HG02981 (cell line): ENCODE results near the gene GPR132.
"Not testable (repeated sequence)": the region's sequence is repeated elsewhere in the genome, so short reads cannot be mapped to it uniquely, and the experiment has no call there.

Experiments used
- ATAC-seq: cut with Tn5 transposase; IDR thresholded peaks from one replicate; pipeline ENCODE4 v1.9.1; 2021; ENCODE audit warnings: mild to moderate bottlenecking, moderate library complexity; ENCODE audit not compliant: unreplicated experiment

Gene GPR132

DNA sequence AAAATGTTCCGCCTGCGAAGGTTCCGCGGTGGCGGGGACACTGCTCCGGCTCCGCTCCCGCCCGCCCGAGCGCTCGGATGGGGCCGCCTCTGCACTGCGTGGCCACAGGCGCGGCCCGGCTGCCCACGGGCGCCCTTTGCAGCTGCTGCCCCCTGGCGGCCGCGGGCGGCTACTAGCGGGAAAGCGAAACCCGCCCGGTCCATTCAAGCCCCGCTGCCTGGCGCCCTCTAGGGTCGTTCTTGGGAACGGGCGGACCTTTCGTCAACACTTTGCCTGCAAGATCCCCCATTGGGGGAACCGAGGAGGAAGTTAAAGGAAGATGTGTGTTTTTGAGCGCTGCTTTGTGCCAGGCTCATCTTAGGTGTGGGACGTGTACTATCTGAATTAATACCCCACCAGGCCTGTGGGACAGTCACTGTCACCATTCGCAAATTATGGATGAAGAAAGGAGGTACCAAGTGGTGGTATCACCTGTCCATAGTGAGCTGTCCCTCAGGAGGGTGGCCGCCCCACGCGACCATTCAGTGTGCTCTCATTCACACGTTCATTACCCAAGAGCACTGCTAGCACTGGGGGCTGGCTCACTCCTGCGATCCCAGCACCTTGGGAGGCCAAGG is 19.4 kb downstream of the GPR132 start:
- peak; percentile 55 for ATAC-seq

DNA sequence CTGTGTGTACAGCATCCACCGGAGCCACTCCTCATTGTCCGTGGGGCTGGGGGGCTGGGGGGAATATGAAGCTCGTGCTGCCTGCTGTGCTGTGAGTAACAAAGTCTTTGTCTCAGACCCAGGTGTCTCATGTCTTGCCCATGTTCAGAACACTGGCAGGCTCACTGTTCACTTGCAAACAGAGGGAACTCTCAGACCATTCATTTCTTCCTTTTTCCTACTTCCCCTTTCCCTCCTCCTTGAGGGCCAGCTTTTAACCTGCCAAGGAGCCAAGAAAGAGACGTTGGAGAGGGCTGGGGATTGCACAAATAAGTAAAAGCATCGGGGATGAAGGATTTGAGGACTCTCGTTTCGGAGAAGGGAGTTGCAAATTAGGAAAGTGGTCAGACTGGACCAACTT is 21.6 kb downstream of the GPR132 start:
- ATAC-seq: no peak

DNA sequence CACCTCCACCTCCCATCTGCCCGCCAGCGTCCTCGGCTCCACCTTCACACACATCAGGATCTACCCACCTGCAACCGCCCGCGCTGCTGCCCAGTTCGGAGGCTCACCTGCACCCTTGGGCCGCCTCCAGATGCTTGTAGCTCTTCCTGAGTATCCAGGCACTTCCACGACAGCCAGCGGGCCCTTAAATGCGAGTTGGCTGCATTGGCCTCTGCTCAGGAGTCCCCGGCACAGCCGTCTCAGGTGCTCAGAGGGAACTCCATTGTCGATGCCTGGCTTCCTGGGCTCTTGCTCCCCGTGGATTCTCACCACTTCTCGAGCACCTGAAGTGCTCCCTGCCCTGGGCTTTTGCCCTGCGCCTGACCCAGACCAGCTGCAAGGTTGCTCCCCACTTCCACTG is 22.4 kb downstream of the GPR132 start:
- ATAC-seq: no peak

DNA sequence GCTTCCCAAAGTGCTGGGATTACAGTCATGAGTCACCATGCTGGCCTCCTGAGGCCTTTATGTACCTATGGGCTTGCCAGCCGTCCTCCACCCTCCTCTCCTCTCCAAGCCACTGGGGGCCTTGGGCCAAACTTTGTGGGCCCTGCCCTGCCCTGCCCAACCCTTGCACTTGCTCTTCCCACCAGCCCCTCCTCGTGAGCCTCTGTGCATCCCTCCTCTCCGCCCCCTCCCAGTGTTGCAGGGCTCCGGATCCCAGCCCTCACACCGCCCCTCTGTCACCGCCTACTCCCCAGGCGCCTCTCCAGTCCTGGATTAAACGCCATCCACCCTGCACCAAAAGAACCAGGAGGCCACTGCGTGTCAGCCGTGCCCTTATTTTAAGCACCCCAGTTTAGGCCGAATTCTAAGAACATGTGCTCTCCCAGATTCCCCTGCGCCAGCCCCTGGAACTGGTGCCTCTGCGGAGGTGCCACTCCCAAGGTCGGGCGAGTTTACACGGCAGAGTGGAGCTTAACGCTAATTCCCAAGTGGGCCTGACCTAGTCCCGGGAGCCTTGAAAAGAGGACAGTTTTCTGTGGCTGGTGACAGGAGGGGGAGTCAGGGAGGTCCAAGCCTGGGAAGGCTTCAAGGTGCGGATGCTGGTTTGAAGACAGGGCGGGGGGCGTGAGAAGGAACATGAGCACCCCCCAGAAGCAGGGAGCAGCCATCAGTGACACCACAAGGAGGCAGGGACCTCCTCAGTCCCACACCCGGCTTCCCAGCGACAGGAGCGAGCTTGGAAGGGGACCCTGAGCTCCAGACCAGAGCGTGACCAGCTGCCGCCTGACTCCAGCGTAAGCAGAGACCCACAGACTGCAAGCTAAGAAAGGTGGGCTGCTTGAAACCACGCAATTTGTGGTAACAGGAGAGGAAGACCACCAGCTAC is 23.1 kb downstream of the GPR132 start:
- ATAC-seq: no peak

DNA sequence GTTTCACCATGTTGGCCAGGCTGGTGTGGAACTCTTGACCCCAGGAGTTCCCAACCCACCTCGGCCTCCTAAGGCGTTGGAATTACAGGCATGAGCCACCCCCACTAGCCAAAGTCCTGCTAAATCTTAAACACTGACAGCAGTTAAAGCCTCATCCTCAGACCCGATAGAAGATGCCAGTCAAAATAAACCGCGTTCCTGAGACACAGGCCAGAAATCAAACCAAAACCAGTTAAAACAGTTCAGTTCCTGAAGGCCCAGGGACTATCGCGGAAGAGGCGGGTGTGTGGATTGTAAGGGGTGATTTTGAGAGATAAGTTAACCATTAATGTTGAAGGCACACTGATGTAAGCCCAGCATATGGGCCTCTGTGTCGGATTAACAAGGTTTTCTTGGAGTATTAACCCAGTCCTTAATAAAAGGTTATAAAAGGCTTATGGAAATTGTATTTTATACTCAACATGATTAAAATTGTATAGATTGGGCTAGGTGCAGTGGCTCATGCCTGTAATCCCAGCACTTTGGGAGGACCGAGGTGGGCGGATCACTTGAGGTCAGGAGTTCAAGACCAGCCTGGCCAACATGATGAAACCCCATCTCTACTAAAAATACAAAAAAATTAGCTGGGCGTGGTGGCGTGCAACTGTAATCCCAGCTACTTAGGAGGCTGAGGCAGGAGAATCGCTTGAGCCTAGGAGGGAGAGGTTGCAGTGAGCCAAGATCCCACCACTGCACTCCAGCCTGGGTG is 25.6 kb downstream of the GPR132 start:
- ATAC-seq: no peak

DNA sequence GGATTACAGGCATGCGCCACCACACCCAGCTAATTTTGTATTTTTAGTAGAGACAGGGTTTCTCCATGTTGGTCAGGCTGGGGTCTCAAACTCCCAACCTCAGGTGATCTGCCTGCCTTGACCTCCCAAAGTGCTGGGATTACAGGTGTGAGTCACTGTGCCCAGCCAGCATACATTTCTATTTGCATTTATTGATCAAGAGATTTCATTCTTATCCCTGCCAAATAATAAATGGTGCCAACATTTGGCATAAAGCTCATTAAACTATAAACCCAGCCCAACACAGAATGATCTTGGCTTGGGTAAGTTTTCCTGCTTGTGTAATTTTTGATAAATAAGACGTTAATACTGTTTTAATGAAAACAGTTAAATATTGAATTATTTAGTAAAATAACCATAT is 29.6 kb downstream of the GPR132 start:
- not testable (repeated sequence) for ATAC-seq

DNA sequence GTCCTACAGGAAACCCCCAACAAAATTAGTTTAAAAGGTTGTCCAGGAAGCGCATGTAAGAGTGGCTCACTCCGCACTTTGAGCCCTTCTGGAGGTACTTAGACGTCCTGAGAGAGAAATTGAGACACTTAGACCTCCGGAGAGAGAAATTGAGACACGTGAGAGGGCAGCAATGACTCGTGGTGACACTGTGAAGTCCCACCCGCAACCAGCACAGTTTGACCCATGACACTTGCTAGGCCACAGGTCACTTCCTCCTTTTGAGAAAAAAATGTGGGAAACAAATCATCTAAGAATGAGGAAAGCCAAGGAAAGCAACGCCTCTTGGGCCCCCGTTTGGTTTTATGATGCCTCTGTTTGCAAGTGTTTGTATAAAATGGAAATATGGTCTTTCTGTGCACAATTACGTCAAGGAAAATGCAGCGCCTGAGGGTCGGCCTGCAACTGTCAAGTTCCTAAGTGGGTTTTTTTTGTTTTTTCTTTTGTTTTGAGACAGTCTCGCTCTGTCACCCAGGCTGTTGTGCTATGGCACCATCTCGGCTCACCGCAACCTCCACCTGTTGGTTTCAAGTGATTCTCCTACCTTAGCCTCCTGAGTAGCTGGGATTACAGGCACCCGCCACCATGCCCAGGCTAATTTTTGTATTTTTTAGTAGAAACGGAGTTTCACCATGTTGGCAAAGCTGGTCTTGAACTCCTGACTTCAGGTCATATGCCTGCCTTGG is 30.8 kb downstream of the GPR132 start:
- no peak for ATAC-seq

DNA sequence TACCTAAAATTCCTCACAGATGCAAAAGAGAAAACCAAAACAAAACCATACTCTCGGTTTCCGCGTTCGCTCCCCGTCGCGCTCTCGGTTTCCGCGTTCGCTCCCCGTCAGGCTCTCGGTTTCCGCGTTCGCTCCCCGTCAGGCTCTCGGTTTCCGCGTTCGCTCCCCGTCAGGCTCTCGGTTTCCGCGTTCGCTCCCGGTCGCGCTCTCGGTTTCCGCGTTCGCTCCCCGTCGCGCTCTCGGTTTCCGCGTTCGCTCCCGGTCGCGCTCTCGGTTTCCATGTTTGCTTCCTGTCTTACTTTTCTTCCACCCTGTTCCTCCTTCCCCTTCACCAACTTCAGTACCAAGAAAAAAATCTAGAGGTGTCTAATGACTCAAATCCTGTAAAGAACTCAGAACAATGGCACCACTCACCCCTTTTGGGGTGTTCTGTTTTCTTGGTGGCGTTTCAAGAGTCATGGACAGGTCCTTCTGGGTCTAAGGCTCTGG is 31.8 kb downstream of the GPR132 start:
- not testable (repeated sequence) for ATAC-seq

DNA sequence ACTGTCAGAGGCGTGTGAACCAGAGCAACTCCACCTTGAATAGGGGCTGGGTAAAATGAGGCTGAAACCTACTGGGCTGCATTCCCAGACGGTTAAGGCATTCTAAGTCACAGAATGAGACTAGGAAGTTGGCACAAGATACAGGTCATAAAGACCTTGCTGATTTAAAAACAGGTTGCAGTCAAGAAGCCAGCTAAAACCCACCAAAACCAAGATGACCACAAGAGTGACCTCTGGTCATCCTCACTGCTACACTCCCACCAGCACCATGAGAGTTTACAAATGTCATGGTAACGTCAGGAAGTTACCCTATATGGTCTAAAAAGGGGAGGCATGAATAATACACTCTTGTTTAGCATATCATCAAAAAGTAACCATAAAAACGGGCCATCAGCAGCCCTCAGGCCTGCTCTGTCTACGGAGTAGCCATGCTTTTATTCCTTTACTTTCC is 32.8 kb downstream of the GPR132 start:
- ATAC-seq: not testable (repeated sequence)

DNA sequence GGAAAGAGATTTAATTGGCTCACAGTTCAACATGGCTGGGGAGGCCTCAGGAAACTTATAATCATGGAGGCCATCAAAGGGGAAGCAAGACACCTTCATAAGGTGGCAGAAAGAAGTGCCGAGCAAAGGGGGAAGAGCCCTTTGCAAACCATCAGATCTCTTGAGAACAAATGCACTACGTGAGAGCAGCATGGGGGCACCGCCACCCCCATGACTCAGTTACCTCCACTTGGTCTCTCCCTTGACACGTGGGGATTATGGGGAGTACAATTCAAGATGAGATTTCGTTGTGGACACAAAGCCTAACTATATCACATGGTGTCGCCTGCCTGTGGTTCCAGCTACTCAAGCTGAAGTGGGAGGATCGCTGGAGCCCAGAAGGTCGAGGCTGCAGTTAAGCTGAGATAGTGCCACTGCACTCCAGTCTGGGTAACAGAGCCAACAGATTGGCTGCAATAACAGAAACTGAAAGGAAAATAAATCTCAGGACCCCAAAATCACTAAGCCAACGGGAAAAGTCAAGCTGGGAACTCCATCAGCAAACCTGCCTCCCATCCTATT is 34.3 kb downstream of the GPR132 start:
- ATAC-seq: no peak

DNA sequence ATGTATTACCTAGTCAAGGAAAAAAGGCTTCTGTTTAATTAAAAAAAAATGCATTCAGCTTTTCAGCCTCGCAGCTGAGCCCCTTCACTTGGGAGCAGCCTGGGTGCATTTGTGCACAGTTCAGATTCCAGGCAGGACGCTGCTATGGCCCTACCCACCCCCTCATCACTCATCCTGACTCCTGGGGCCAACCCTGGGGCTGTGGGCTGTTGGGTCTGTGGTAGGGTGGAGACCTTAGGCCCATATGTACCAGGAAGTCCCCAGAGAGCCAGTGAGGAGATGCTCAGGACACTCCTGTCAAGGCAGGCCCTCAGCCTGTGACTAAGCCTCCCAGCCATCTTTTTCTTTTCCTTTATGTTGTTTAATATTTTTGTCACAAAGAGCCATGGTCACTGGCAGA is 35.0 kb downstream of the GPR132 start:
- ATAC-seq: no peak

DNA sequence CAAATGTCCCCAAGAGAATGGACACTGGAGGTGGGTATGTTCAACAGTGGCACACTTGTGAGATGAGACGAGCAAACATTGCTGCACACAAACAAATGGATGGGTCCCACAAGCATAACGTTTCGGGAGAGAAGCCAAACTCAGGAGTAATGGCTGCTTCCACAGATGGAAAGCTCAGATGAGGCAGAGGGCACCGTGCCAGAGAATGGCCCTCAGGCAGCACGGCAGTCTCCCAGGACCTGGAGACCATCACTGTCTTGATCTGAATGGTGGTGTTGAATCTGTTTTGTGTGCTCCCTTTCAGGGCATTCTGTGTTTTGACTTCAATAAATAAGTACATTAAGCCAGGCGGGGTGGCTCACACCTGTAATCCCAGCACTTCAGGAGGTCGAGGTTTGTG is 35.8 kb downstream of the GPR132 start:
- ATAC-seq: no peak

DNA sequence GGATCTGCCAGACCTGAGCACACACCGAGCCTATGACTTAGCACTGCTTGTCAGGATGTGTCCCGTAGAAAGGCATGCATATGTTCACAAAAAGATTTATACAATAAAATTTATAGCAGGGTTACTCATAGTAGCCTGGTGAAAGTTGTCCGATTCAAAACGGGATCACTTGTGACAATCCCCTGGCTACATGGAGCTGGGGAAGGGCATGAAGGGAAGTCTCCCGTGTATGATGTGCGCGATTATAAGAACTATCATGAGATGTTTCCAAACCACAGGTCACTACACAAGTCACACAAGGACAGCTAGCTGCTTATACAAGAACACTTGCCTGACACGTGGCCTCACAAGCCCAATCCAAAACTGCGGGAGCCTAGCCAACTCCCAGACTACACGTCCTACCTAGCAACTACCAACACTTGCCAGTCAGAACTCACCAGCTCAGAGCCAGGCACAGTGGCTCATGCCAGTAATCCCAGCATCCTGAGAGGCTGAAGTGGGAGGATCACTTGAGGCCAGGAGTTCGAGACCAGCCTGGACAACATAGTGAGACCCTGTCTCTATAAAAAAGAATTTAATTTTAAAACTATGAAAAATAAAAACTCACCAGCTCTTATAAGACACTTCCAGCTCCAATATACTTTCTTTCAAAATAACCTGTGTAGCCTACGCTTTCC is 36.8 kb downstream of the GPR132 start:
- no peak for ATAC-seq

DNA sequence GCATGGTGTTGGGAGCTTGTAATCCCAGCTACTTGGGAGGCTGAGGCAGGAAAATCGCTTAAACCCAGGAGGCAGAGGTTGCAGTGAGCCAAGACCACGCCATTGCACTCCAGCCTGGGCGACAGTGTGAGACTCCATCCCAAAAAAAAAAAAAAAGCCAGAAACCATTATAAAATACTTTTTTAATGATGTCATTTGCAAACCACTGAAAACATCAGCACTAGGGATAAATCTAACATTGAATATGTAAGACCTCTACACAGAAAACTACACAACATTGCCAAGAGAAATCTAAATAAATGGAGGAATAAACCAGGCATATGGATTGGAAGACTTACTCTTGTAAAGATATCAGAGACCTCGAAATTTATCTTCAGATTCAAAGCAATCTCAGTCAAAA is 37.5 kb downstream of the GPR132 start:
- not testable (repeated sequence) for ATAC-seq

DNA sequence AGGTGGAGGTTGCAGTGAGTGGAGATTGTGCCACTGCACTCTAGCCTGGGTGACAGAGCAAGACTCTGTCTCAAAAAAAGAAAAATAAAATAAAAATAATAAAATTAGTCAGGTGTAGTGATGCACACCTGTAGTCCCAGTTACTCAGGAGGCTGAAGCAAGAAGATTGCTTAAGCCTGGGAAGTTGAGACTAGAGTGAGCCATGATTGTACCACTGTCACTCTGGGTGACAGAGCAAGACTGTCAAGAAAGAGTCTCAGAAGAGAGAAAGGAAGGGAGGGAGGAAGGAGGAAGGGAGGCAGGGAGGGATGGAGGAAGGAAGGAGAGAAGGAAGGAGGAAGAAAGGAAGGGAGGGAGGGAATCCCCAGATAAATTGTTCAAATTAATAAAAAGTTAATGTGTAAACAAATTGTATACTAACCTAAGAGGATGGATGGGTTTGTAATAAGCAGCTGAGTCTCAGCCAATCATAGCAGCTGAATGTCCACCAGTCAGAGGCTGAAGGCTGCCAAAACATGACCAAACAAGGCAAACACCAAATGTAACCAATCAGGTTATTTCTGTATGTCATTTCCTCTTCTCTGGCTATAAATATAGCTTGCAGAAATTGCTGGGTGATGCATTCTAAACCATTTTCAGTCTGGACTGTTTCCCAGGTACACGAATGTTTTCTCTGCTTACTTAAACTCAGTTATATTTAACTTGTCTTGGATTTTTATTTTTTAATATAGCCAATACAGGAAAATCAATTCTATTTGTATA is 38.2 kb downstream of the GPR132 start:
- no peak for ATAC-seq

DNA sequence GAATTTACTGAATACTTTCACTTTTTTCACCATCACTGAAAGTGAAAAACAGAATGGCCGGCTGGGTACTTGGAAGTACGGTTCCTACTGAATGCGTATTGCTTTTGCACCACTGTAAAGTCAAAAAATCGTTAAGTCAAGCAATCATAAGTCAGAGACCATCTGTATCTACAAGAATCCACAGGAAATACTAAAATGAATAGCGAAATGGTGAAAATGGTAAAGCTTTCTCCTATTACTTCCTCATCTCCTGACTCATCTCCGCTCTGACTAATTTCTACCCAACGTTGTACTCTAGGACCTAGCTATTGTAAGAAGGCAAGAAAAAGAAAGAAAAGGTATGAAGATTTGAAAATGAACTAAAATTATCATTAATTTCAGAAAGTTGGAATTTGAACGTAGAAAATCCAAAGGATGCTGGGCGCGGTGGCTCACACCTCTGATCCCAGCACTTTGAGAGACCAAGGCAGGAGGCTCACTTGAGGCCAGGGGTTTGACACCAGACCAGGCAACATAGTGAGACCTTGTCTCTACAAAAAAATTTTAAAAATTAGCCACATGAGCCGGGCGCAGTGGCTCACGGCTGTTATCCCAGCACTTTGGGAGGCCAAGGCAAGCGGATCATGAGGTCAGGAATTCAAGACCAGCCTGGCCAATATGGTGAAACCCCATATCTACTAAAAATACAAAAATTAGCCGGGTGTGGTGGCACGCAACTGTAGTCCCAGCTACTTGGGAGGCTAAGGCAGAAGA is 39.0 kb downstream of the GPR132 start:
- no peak for ATAC-seq

DNA sequence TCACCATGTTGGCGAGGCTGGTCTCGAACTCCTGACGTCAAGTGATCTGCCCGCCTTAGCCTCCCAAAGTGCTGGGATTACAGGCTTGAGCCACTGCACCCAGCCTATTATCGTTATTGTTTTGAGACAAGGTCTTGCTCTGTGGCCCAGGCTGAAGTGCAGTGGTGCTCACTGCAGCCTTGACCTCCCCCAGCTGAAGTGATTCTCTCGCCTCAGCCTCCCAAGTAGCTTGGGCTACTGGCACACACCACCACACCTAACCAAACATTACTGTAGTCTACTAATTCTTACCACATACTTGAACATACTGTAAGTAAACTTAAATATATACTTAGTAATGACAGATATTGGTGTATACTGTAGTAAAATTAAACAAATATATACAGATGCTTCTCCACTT is 39.8 kb downstream of the GPR132 start:
- ATAC-seq: no peak

DNA sequence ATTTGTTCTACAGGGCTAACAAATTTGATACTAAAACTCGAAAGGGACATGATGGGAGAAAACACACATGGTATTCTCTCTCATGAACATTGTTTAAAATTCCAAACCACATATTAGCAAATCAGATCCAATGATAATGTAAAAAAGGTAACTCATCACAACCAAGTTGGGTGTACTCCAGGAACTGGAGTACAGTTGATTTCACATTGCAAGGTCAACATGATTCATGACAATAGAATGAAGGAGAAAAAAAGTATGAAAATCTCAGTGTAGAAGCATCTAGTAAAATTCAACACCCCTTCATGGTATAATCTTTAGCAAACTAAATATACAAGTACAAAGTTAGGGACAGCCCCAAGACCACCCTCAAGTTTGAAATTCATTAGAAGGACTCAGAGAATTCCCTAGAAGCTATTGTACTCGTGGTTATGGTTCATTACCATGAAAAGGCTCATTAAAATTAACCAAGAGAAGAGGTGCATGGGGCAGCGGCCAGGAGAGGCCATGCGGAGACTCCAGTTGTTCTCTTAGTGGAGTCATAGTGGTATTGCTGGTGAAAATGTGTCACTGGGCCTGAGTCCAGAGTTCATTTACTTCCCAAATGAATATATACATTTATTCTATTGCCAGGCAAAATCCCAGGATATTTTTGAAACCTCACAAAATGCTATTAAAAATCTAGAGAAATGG is 41.3 kb downstream of the GPR132 start:
- ATAC-seq: no peak
